Measurements from ENCODE around the gene ZNF783. TPM values are rescaled to one million over a fixed set of nuclear protein-coding genes. Genes with fewer than 3 reads are reported as not detected.

ZNF783 gene
- total and polyA plus RNA-seq, 2 of the 8 experiments (the other 6 are each of a cell fraction or from before 2014, with no cell fraction given), result 7.3 to 8.2 TPM

GRCh38 chr7:149289262-149289661 lies 27.3 kb downstream of the ZNF783 start:
- no peak overlapping the region for H3K23ac ChIP-seq (ENCODE audit: insufficient read length)
- no peak overlapping the region for H3K14ac ChIP-seq (ENCODE audit: insufficient read length)
- no peaks in the 10 kb centered on the region for H3K9me3 ChIP-seq (ENCODE audit: insufficient read depth in 2 of 2, low read depth in 1 of 2, low read length in 1 of 2)
- FAIRE-seq (no peak), DNase-seq (ENCODE audit: low read depth in 1 of 2, low spot score in 2 of 2) (no peak)
- 89% methylated on average over 8 of the region's 8 CpGs; no CpG with 5 or more reads in 1 of the 2 experiments for WGBS, 2 experiments (ENCODE audit: extremely low coverage in 1 of 2, insufficient coverage in 1 of 2, insufficient read length in 1 of 2, insufficient replicate concordance in 2 of 2, low coverage in 1 of 2, low lambda C conversion rate in 2 of 2, missing lambda C conversion rate in 1 of 2)
- H3K4me2 ChIP-seq (ENCODE audit: insufficient read depth in 1 of 2, low read depth in 2 of 2, low read length in 2 of 2), result no peak overlapping the region
- H2BK5ac ChIP-seq (ENCODE audit: low read depth, low read length), result no peak overlapping the region
- H3K4ac ChIP-seq (replicated peaks; ENCODE audit: insufficient read length, low read depth, low read length), result no peak overlapping the region
- no peak overlapping the region for H2AFZ ChIP-seq (ENCODE audit: low read length)
- no peak overlapping the region for H2BK15ac ChIP-seq (ENCODE audit: low read length)
- peaks cover 3% of the 10 kb centered on the region for H3K79me1 ChIP-seq (ENCODE audit: low read depth, low read length)
- H3K23me2 ChIP-seq (ENCODE audit: low read depth, low read length), result peaks cover 5% of the 10 kb centered on the region
- H4K5ac ChIP-seq (ENCODE audit: insufficient read length, low read depth, low read length), result no peak overlapping the region
- ChIA-PET POLR2A (ENCODE audit: partially characterized antibody) (interaction anchor here (1.1 to 1.6 kb wide), 2 partner anchors 28 to 66 kb away, joined by 3 to 5 read pairs; partner anchors contain the start of gene ZNF783), CTCF (ENCODE audit: partially characterized antibody) (interaction anchor here (0.7 to 3.2 kb wide), 3 partner anchors 21 to 337 kb away, joined by 3 to 11 read pairs (median 4); no protein-coding TSS in a partner anchor)
- H2BK12ac ChIP-seq (ENCODE audit: low read depth, low read length), result no peak overlapping the region
- H3K4me3 ChIP-seq (ENCODE audit: extremely low read depth in 1 of 4, insufficient read depth in 2 of 4, low read depth in 3 of 4, low read length in 4 of 4), result no peak overlapping the region
- H3K27me3 ChIP-seq (replicated peaks in 1 of 4; ENCODE audit: control insufficient read depth in 3 of 4, extremely low read depth in 1 of 4, insufficient read depth in 3 of 4, low read length in 3 of 4), result peaks cover 0 to 8% (median 3%) of the 10 kb centered on the region in 4 experiments; a peak in 3 of 7 replicates
- no peak overlapping the region for H2BK120ac ChIP-seq (replicated peaks; ENCODE audit: low read depth, low read length)
- peaks cover 0 to 8% (median 3%) of the 10 kb centered on the region in 4 experiments; a peak in 5 of 7 replicates for H3K4me1 ChIP-seq (replicated peaks in 1 of 4; ENCODE audit: control insufficient read depth in 3 of 4, insufficient read depth in 4 of 4, low read length in 3 of 4)
- no peak overlapping the region for H3K9ac ChIP-seq (replicated peaks in 1 of 4; ENCODE audit: extremely low read depth in 1 of 4, low read depth in 3 of 4, low read length in 3 of 4)
- no peak overlapping the region for H2AK5ac ChIP-seq (ENCODE audit: low read depth, low read length)
- H2BK20ac ChIP-seq (ENCODE audit: low read length), result no peak overlapping the region
- no peaks in the 10 kb centered on the region for H4K20me1 ChIP-seq (replicated peaks in 1 of 2; ENCODE audit: control insufficient read depth in 1 of 2, insufficient read depth in 2 of 2, low read length in 2 of 2)
- no peak overlapping the region for H4K91ac ChIP-seq (replicated peaks; ENCODE audit: insufficient read length, low read length)
- H3K27ac ChIP-seq (ENCODE audit: low read depth, low read length), result no peak overlapping the region
- no peak overlapping the region for H4K8ac ChIP-seq (ENCODE audit: extremely low read depth, insufficient read depth, low read length)
- H3K56ac ChIP-seq (replicated peaks; ENCODE audit: insufficient read length, low read depth, low read length), result no peak overlapping the region
- no peaks in the 10 kb centered on the region for H3K36me3 ChIP-seq (ENCODE audit: control insufficient read depth in 2 of 4, insufficient read depth in 4 of 4, low read length in 3 of 4)
- H3K18ac ChIP-seq (ENCODE audit: extremely low read depth, low read length), result no peak overlapping the region
- no peaks in the 10 kb centered on the region for H3K79me2 ChIP-seq (ENCODE audit: control insufficient read depth in 1 of 2, insufficient read depth in 2 of 2, low read length in 2 of 2)
- no peak for TF ChIP-seq CHD2 (IDR thresholded peaks at IDR 0.05; ENCODE audit: low read length)
- no peak for TF ChIP-seq ATF3 (IDR thresholded peaks at IDR 0.05; ENCODE audit: insufficient read depth, low read depth, low read length)
- TF ChIP-seq JUN (IDR thresholded peaks at IDR 0.05; ENCODE audit: low read depth, low read length), result no peak
- TF ChIP-seq RAD21 (IDR thresholded peaks at IDR 0.05 in 1 of 2, conservative IDR thresholded peaks at IDR 0.05 in 1 of 2; ENCODE audit: low read depth in 2 of 2, low read length in 2 of 2), result no peak
- no peak for TF ChIP-seq EGR1 (IDR thresholded peaks at IDR 0.05; ENCODE audit: borderline replicate concordance, low read depth, low read length)
- TF ChIP-seq GTF2F1 (IDR thresholded peaks at IDR 0.05; ENCODE audit: borderline replicate concordance, low read depth, low read length), result no peak
- TF ChIP-seq MAX (IDR thresholded peaks at IDR 0.05), result no peak
- TF ChIP-seq SIX5 (IDR thresholded peaks at IDR 0.05; ENCODE audit: low read depth, low read length), result no peak
- no peak for TF ChIP-seq TBP (IDR thresholded peaks at IDR 0.05; ENCODE audit: low read depth, low read length)
- no peak for TF ChIP-seq BACH1 (IDR thresholded peaks at IDR 0.05; ENCODE audit: low read length)
- TF ChIP-seq SP4 (IDR thresholded peaks at IDR 0.05; ENCODE audit: low read length), result no peak
- TF ChIP-seq JUND (IDR thresholded peaks at IDR 0.05; ENCODE audit: low read length), result no peak
- TF ChIP-seq TAF1 (IDR thresholded peaks at IDR 0.05; ENCODE audit: low read depth, low read length), result no peak
- TF ChIP-seq SIN3A (conservative IDR thresholded peaks at IDR 0.05 in 1 of 2, IDR thresholded peaks at IDR 0.05 in 1 of 2; ENCODE audit: low read depth in 1 of 2, low read length in 2 of 2), result no peak

Data from H1 (cell line).